ENCODE measurements around the gene NKX2-2. TPM values are rescaled to one million over a fixed set of nuclear protein-coding genes. Genes with fewer than 3 reads are reported as not detected.

NKX2-2 gene
- total and polyA plus RNA-seq, 2 of the 8 experiments (the other 6 are each of a cell fraction or from before 2014, with no cell fraction given): not detected

GRCh38 chr20:21520702-21521595 lies 7.1 kb upstream of the NKX2-2 start:
- Histone ChIP-seq H4K8ac (ENCODE audit: extremely low read depth, insufficient read depth, low read length) (no peak overlapping the region), H3K4ac (replicated peaks; ENCODE audit: insufficient read length, low read depth, low read length) (no peak overlapping the region), H2AK5ac (ENCODE audit: low read depth, low read length) (no peak overlapping the region), H3K4me3 (ENCODE audit: extremely low read depth in 1 of 4, insufficient read depth in 2 of 4, low read depth in 3 of 4, low read length in 4 of 4) (peak overlapping the region; percentile 32 to 59 (median 34); a peak in 7 of 8 replicates), H3K9me3 (ENCODE audit: insufficient read depth in 2 of 2, low read depth in 1 of 2, low read length in 1 of 2) (no peaks in the 10 kb centered on the region), H2BK120ac (replicated peaks; ENCODE audit: low read depth, low read length) (no peak overlapping the region), H2BK20ac (ENCODE audit: low read length) (no peak overlapping the region; the same call in 1 of the 2 replicates), H3K27ac (ENCODE audit: low read depth, low read length) (no peak overlapping the region), H3K79me1 (ENCODE audit: low read depth, low read length) (no peaks in the 10 kb centered on the region), H3K4me1 (replicated peaks in 1 of 4; ENCODE audit: control insufficient read depth in 3 of 4, insufficient read depth in 4 of 4, low read length in 3 of 4) (peaks cover 19 to 53% (median 31%) of the 10 kb centered on the region in 4 experiments), H3K18ac (ENCODE audit: extremely low read depth, low read length) (no peak overlapping the region; the same call in 1 of the 2 replicates), H3K79me2 (ENCODE audit: control insufficient read depth in 1 of 2, insufficient read depth in 2 of 2, low read length in 2 of 2) (no peaks in the 10 kb centered on the region), H3K4me2 (ENCODE audit: insufficient read depth in 1 of 2, low read depth in 2 of 2, low read length in 2 of 2) (peak overlapping the region; percentile 87 to 94), H2AFZ (ENCODE audit: low read length) (no peak overlapping the region), H3K9ac (replicated peaks in 1 of 4; ENCODE audit: extremely low read depth in 1 of 4, low read depth in 3 of 4, low read length in 3 of 4) (no peak overlapping the region), H4K5ac (ENCODE audit: insufficient read length, low read depth, low read length) (no peak overlapping the region), H2BK12ac (ENCODE audit: low read depth, low read length) (no peak overlapping the region; the same call in 1 of the 2 replicates), H2BK15ac (ENCODE audit: low read length) (no peak overlapping the region), H3K56ac (replicated peaks; ENCODE audit: insufficient read length, low read depth, low read length) (no peak overlapping the region), H3K27me3 (replicated peaks in 1 of 4; ENCODE audit: control insufficient read depth in 3 of 4, extremely low read depth in 1 of 4, insufficient read depth in 3 of 4, low read length in 3 of 4) (peaks cover 94 to 100% (median 100%) of the 10 kb centered on the region in 4 experiments), H2BK5ac (ENCODE audit: low read depth, low read length) (no peak overlapping the region), H3K14ac (ENCODE audit: insufficient read length) (no peak overlapping the region), H3K23ac (ENCODE audit: insufficient read length) (no peak overlapping the region), H3K23me2 (ENCODE audit: low read depth, low read length) (peaks cover 17% of the 10 kb centered on the region; the same call in 1 of the 2 replicates), H4K91ac (replicated peaks; ENCODE audit: insufficient read length, low read length) (no peak overlapping the region), H3K36me3 (ENCODE audit: control insufficient read depth in 2 of 4, insufficient read depth in 4 of 4, low read length in 3 of 4) (peaks cover 0 to 6% (median 0%) of the 10 kb centered on the region in 4 experiments; a peak in 1 of 8 replicates), H4K20me1 (replicated peaks in 1 of 2; ENCODE audit: control insufficient read depth in 1 of 2, insufficient read depth in 2 of 2, low read length in 2 of 2) (peaks cover 15 to 19% of the 10 kb centered on the region in 2 experiments)
- ChIA-PET POLR2A (ENCODE audit: partially characterized antibody) (interaction anchor here (1.4 to 1.5 kb wide), 3 partner anchors 10 to 181 kb away, joined by 3 to 4 read pairs (median 3); no protein-coding TSS in a partner anchor), CTCF (ENCODE audit: partially characterized antibody) (interaction anchor here (0.6 to 12.5 kb wide), 19 partner anchors 9 to 1066 kb away, joined by 3 to 79 read pairs (median 4); no protein-coding TSS in a partner anchor)
- 2% methylated on average over 41 of the region's 53 CpGs; no CpG with 5 or more reads in 1 of the 2 experiments for WGBS, 2 experiments (ENCODE audit: extremely low coverage in 1 of 2, insufficient coverage in 1 of 2, insufficient read length in 1 of 2, insufficient replicate concordance in 2 of 2, low coverage in 1 of 2, low lambda C conversion rate in 2 of 2, missing lambda C conversion rate in 1 of 2)
- DNase-seq (ENCODE audit: low read depth in 1 of 2, low spot score in 2 of 2) (no peak), FAIRE-seq (peak; percentile 13)
- TF ChIP-seq CHD2 (IDR thresholded peaks at IDR 0.05; ENCODE audit: low read length) (no peak), CREB1 (IDR thresholded peaks at IDR 0.05) (0 out of 2 replicates have a peak, but pooled peaks have one; percentile 22), SIX5 (IDR thresholded peaks at IDR 0.05; ENCODE audit: low read depth, low read length) (no peak), CHD1 (IDR thresholded peaks at IDR 0.05; ENCODE audit: low read depth, low read length) (no peak), ASH2L (IDR thresholded peaks at IDR 0.05; ENCODE audit: low read length) (no peak)
